CD14-positive monocyte (primary cell): ENCODE measurements around the gene CROCC2. TPM values are rescaled to one million over a fixed set of nuclear protein-coding genes. Genes with fewer than 3 reads are reported as not detected.

Experiments used
- DNase-seq, 3 donors: peaks; one replicate each; pipeline ENCODE4 v3.0.0-alpha.2; 2011 to 2022
- H2AFZ ChIP-seq: 2 replicates; pipeline ENCODE4 v1.6.0; 2012; ENCODE audit warnings: mild to moderate bottlenecking, low read depth, low read length, inconsistent platforms; ENCODE audit not compliant: insufficient read depth, poor library complexity, severe bottlenecking
- H3K27ac ChIP-seq, 2 donors: 1 replicate in 1 of 2; 2 replicates in 1 of 2; pipeline ENCODE4 v1.5.1; 2012 to 2013; ENCODE audit warnings: low read length in 2 of 2, control low read depth in 1 of 2, inconsistent platforms in 1 of 2, low read depth in 1 of 2, mild to moderate bottlenecking in 1 of 2
- H3K27me3 ChIP-seq, 2 donors: one replicate each; pipeline versions ENCODE4 v1.6.0 to v1.6.1; 2011 to 2013; ENCODE audit warnings: low read length in 2 of 2; ENCODE audit not compliant: control insufficient read depth in 2 of 2, insufficient read depth in 2 of 2
- H3K36me3 ChIP-seq, 2 donors: replicated peaks in 1 of 2; 1 replicate in 1 of 2; 2 replicates in 1 of 2; pipeline versions ENCODE4 v1.5.1 to v1.6.1; 2012 to 2013; ENCODE audit warnings: low read length in 2 of 2, control low read depth in 1 of 2, inconsistent platforms in 1 of 2, mild to moderate bottlenecking in 1 of 2; ENCODE audit not compliant: insufficient read depth in 2 of 2, control insufficient read depth in 1 of 2
- H3K4me1 ChIP-seq, 2 donors: 1 replicate in 1 of 2; 2 replicates in 1 of 2; pipeline versions ENCODE4 v1.5.1 to v1.6.1; 2012 to 2013; ENCODE audit warnings: low read length in 2 of 2, control low read depth in 1 of 2, inconsistent platforms in 1 of 2, mild to moderate bottlenecking in 1 of 2, moderate library complexity in 1 of 2; ENCODE audit not compliant: insufficient read depth in 2 of 2, control insufficient read depth in 1 of 2
- H3K4me2 ChIP-seq: replicated peaks from 2 replicates; pipeline ENCODE3; 2012; ENCODE audit warnings: low read length, moderate library complexity, mild to moderate bottlenecking; ENCODE audit not compliant: poor library complexity, severe bottlenecking; ENCODE audit errors: extremely low read depth
- H3K4me3 ChIP-seq, 3 experiments: fragments of 200-600 bp in 1 of 3; sonication (generic) in 1 of 3; replicated peaks in 1 of 3; 1 replicate in 2 of 3; 2 replicates in 1 of 3; pipeline ENCODE4 v1.5.1; 2011 to 2013; ENCODE audit warnings: low read length in 3 of 3, mild to moderate bottlenecking in 3 of 3, control low read depth in 2 of 3, low read depth in 2 of 3, inconsistent platforms in 1 of 3, moderate library complexity in 1 of 3
- H3K79me2 ChIP-seq: 2 replicates; pipeline ENCODE4 v1.6.0; 2012; ENCODE audit warnings: mild to moderate bottlenecking, control low read depth, inconsistent platforms, low read length, moderate library complexity; ENCODE audit not compliant: insufficient read depth
- H3K9ac ChIP-seq: 2 replicates; pipeline ENCODE4 v1.6.0; 2017; ENCODE audit warnings: low read length, mild to moderate bottlenecking; ENCODE audit not compliant: insufficient read depth, poor library complexity, severe bottlenecking
- H3K9me3 ChIP-seq, 2 donors: replicated peaks in 1 of 2; 1 replicate in 1 of 2; 2 replicates in 1 of 2; pipeline versions ENCODE4 v1.5.1 to v1.6.1; 2012 to 2013; ENCODE audit warnings: low read length in 2 of 2, control low read depth in 1 of 2; ENCODE audit not compliant: control insufficient read depth in 1 of 2, insufficient read depth in 1 of 2
- H4K20me1 ChIP-seq: 2 replicates; pipeline ENCODE4 v1.6.0; 2012; ENCODE audit warnings: mild to moderate bottlenecking, low read length, control low read depth, moderate library complexity; ENCODE audit not compliant: insufficient read depth
- H3K27ac Mint-ChIP-seq, 7 donors: one replicate each; pipeline ENCODE4 v1.8.0; 2020; ENCODE audit warnings: mild to moderate bottlenecking in 7 of 7, mixed read lengths in 7 of 7, moderate library complexity in 6 of 7, inconsistent platforms in 2 of 7
- H3K27me3 Mint-ChIP-seq, 3 donors: one replicate each; pipeline ENCODE4 v1.8.0; 2021 to 2022; ENCODE audit warnings: low read depth in 3 of 3, mild to moderate bottlenecking in 3 of 3, mixed read lengths in 3 of 3, moderate library complexity in 3 of 3, inconsistent platforms in 1 of 3
- H3K36me3 Mint-ChIP-seq, 2 donors: one replicate each; pipeline ENCODE4 v1.8.0; 2020; ENCODE audit warnings: mixed read lengths in 2 of 2, inconsistent platforms in 1 of 2, mild to moderate bottlenecking in 1 of 2
- H3K4me1 Mint-ChIP-seq: one replicate; pipeline ENCODE4 v1.8.0; 2020; ENCODE audit warnings: mild to moderate bottlenecking, mixed read lengths
- H3K4me3 Mint-ChIP-seq, 2 donors: one replicate each; pipeline ENCODE4 v1.8.0; 2020; ENCODE audit warnings: mild to moderate bottlenecking in 2 of 2, mixed read lengths in 2 of 2, moderate library complexity in 1 of 2
- H3K9me3 Mint-ChIP-seq, 7 donors: one replicate each; pipeline ENCODE4 v1.8.0; 2020 to 2022; ENCODE audit warnings: mixed read lengths in 7 of 7, mild to moderate bottlenecking in 6 of 7, moderate library complexity in 6 of 7, inconsistent platforms in 2 of 7
- CTCF ChIP-seq: fragments of 200-600 bp; IDR thresholded peaks from one replicate; pipeline ENCODE4 v1.8.0; 2022; ENCODE audit warnings: antibody characterized with exemption, mild to moderate bottlenecking
- WGBS: methylation state at CpG from one replicate; pipeline ENCODE4 v1.1.5; 2013; ENCODE audit warnings: missing lambda C conversion rate; ENCODE audit not compliant: insufficient coverage; 5-methylcytosine and 5-hydroxymethylcytosine counted together
- intact Hi-C, 2 donors: fragments of 100-400 bp; cut with micrococcal nuclease; formaldehyde crosslinking; loops; one replicate each; pipeline versions ENCODE4 v1.15.0 to v1.15.1; 2023
- polyA plus RNA-seq, 3 donors: library from polyadenylated mRNA; depleted of rRNA in 1 of 3; unstranded in 2 of 3; stranded (reverse) in 1 of 3; fragments of 300-500 nt in 2 of 3; fragments of >200 nt in 1 of 3; fragmentation: Illumina TruSeq in 2 of 3; gene quantifications; 1 replicate in 2 of 3; 2 replicates in 1 of 3; pipeline ENCODE4 v1.2.3, GENCODE V29; 2012 to 2021

Gene CROCC2
- polyA plus RNA-seq, 3 donors: 0.15 TPM; not detected in 2

- no peak overlapping the region for H3K27ac Mint-ChIP-seq
- peaks cover 0 to 2% (median 0%) of the 10 kb centered on the region in 7 donors for H3K9me3 Mint-ChIP-seq
- H3K9me3 ChIP-seq: no peaks in the 10 kb centered on the region
- no peak for DNase-seq
- no peak overlapping the region for H3K4me3 Mint-ChIP-seq
- no peak overlapping the region for H3K27ac ChIP-seq
- TF ChIP-seq CTCF: no peak
- no peak overlapping the region for H3K4me2 ChIP-seq
- intact Hi-C loops: no loop called here
- H3K4me1 Mint-ChIP-seq: peaks cover 9% of the 10 kb centered on the region
- peaks cover 9 to 28% (median 12%) of the 10 kb centered on the region in 3 donors for H3K27me3 Mint-ChIP-seq
- no peaks in the 10 kb centered on the region for H4K20me1 ChIP-seq
- no peaks in the 10 kb centered on the region for H3K36me3 Mint-ChIP-seq
- no peak overlapping the region for H3K9ac ChIP-seq
- H3K36me3 ChIP-seq: no peaks in the 10 kb centered on the region
- H2AFZ ChIP-seq: no peak overlapping the region
- WGBS: 77% methylated on average over 18 of the region's 29 CpGs
- peaks cover 8 to 11% of the 10 kb centered on the region in 2 donors for H3K4me1 ChIP-seq
- no peaks in the 10 kb centered on the region for H3K27me3 ChIP-seq
- no peaks in the 10 kb centered on the region for H3K79me2 ChIP-seq
- no peak overlapping the region for H3K4me3 ChIP-seq
Measured at GRCh38 chr2:241011751-241012510, 105.8 kb downstream of the CROCC2 start.

GRCh38 chr2:241014224-241014623, 108.1 kb downstream of the CROCC2 start:
- Mint-ChIP-seq H3K9me3 (peaks cover 0 to 6% (median 3%) of the 10 kb centered on the region in 7 donors), H3K36me3 (peaks cover 0 to 2% of the 10 kb centered on the region in 2 donors), H3K27ac (no peak overlapping the region), H3K27me3 (peaks cover 8 to 18% (median 11%) of the 10 kb centered on the region in 3 donors), H3K4me1 (peaks cover 9% of the 10 kb centered on the region), H3K4me3 (no peak overlapping the region)
- H2AFZ ChIP-seq: no peak overlapping the region
- no peak for TF ChIP-seq CTCF
- H3K9ac ChIP-seq: no peak overlapping the region
- no peak overlapping the region for H3K4me3 ChIP-seq
- H3K4me1 ChIP-seq: peaks cover 8 to 11% of the 10 kb centered on the region in 2 donors
- H3K4me2 ChIP-seq: no peak overlapping the region
- H3K27ac ChIP-seq: no peak overlapping the region
- no peak for DNase-seq
- H3K27me3 ChIP-seq: no peaks in the 10 kb centered on the region
- H3K36me3 ChIP-seq: no peaks in the 10 kb centered on the region
- H3K9me3 ChIP-seq: peaks cover 0 to 3% of the 10 kb centered on the region in 2 donors
- H4K20me1 ChIP-seq: no peaks in the 10 kb centered on the region
- 100% methylated on average over 1 of the region's 6 CpGs for WGBS
- H3K79me2 ChIP-seq: no peaks in the 10 kb centered on the region
- intact Hi-C loops: no loop called here
